ENCODE results near the gene C17orf114.
A peak's percentile ranks its signal among the peaks of the same experiment; 100 is the strongest.

C17orf114 gene

DNA sequence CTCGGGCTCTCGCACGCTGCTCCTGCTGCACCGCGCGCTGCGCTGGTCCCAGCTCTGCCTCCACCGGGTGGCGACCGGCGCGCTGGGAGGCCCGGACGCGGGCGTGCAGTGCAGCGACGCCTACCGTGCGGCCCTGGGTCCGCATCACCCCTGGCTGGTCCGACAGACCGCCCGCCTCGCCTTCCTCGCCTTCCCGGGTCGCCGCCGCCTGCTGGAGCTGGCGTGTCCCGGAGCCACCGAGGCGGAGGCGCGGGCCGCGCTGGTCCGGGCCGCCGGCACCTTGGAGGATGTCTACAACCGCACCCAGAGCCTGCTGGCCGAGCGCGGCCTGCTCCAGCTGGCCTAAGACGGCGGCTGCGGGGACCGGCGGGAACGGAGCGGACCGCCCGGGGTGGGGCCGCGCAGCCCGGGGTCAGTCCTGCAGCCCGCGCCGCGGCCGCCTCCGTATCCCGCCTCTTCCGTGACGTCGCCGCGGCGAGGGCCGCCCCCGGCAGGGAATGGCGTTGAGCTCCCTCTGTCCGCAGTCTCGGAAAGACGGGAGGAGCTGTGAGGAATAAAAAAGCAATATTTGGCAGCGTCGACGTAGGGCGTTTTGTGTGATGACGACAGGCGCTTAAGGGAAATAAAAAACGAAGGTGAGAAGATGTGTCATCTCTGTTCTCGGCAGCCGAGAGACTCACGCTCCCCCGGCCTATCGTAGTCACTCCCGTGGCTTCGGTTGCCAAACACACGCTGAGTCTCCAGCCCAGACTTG lies 12.0 kb downstream of the C17orf114 start:
- Histone ChIP-seq H3K4me3 (ENCODE audit: low read depth, low read length) (peak overlapping the region; percentile 80), H3K79me2 (no peaks in the 10 kb centered on the region), H3K4me2 (ENCODE audit: low read length) (peak overlapping the region; percentile 92), H3K36me3 (ENCODE audit: control insufficient read depth, insufficient read depth, low read length) (no peaks in the 10 kb centered on the region), H3K4me1 (peaks cover 22% of the 10 kb centered on the region), H3K27ac (peak overlapping the region; percentile 91), H3K27me3 (ENCODE audit: control insufficient read depth, insufficient read depth, low read length) (no peaks in the 10 kb centered on the region), H3K9ac (peak overlapping the region; percentile 56), H2AFZ (peak overlapping the region; percentile 81), H3K9me3 (ENCODE audit: control insufficient read depth, low read length) (no peaks in the 10 kb centered on the region)
- TF ChIP-seq, protein P1, sequence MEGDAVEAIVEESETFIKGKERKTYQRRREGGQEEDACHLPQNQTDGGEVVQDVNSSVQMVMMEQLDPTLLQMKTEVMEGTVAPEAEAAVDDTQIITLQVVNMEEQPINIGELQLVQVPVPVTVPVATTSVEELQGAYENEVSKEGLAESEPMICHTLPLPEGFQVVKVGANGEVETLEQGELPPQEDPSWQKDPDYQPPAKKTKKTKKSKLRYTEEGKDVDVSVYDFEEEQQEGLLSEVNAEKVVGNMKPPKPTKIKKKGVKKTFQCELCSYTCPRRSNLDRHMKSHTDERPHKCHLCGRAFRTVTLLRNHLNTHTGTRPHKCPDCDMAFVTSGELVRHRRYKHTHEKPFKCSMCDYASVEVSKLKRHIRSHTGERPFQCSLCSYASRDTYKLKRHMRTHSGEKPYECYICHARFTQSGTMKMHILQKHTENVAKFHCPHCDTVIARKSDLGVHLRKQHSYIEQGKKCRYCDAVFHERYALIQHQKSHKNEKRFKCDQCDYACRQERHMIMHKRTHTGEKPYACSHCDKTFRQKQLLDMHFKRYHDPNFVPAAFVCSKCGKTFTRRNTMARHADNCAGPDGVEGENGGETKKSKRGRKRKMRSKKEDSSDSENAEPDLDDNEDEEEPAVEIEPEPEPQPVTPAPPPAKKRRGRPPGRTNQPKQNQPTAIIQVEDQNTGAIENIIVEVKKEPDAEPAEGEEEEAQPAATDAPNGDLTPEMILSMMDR (IDR thresholded peaks at IDR 0.05): peak; percentile 85

DNA sequence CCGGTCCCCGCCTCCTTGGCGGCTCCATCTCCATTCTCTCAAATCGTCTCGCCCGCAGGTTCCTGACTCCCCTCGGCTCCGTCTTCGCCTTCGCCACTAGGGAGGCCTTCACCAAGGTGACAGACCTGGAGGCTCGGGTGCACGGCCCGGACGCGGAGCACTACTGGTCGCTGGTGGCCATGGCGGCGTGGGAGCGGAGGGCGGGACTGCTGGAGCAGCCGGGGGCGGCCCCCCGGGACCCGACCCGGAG lies 12.5 kb downstream of the C17orf114 start:
- peak overlapping the region; percentile 81 for H2AFZ ChIP-seq
- peak overlapping the region; percentile 56 for H3K9ac ChIP-seq
- no peaks in the 10 kb centered on the region for H3K9me3 ChIP-seq (ENCODE audit: control insufficient read depth, low read length)
- H3K4me3 ChIP-seq (ENCODE audit: low read depth, low read length): peak overlapping the region; percentile 80
- H3K36me3 ChIP-seq (ENCODE audit: control insufficient read depth, insufficient read depth, low read length): no peaks in the 10 kb centered on the region
- peaks cover 22% of the 10 kb centered on the region for H3K4me1 ChIP-seq
- peak overlapping the region; percentile 91 for H3K27ac ChIP-seq
- H3K4me2 ChIP-seq (ENCODE audit: low read length): peak overlapping the region; percentile 92
- TF ChIP-seq, protein P1 (IDR thresholded peaks at IDR 0.05): no peak
- H3K79me2 ChIP-seq: no peaks in the 10 kb centered on the region
- no peaks in the 10 kb centered on the region for H3K27me3 ChIP-seq (ENCODE audit: control insufficient read depth, insufficient read depth, low read length)

DNA sequence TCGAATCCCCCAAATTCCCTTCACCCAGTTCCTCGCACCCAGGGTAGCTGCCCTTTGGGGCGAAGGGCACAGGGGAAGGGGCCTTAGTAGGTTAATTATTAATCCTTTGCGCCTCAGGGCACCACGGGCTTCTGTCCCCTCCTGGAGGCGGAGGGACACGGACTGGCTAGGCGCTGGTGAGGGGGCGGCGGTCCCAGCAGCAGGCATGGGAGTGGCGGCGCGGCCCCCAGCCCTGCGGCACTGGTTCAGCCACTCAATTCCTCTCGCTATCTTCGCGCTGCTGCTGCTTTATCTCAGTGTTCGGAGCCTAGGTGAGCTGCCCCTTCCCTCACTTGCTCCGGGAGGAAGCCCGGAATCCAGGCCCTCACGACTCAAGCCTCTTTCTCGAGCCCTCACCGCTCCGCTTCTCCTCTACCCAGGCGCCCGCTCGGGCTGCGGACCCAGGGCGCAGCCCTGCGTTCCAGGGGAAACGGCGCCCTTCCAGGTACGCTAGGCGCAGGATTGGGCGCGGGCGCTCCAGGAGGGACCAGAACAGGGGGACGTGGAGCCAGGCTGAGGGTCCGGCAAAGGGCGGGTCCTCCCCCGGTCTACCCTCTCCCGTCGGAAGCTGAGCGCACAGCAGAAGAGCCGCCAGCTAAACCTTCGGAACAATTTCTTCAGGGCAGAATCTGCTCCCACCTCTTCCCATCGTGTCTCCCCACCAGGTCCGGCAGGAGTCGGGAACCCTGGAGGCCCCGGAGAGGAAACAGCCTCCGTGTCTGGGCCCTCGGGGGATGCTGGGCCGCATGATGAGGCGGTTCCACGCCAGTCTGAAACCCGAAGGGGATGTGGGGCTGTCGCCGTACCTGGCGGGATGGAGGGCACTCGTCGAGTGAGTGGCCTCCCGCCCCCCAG lies 13.1 kb downstream of the C17orf114 start, which contains the start of gene GLTPD2:
Gene GLTPD2 (plus strand): TSS at position 158 of the 894 bp plus-strand sequence. CDS start 48 bp downstream, at position 206.
- Histone ChIP-seq H3K4me2 (ENCODE audit: low read length) (peak within 1 kb of the TSS; percentile 92), H3K4me1 (peaks cover 22% of the 10 kb centered on the region), H3K4me3 (ENCODE audit: low read depth, low read length) (peak within 1 kb of the TSS; percentile 80), H3K36me3 (ENCODE audit: control insufficient read depth, insufficient read depth, low read length) (no peaks in the 10 kb centered on the region), H2AFZ (peak within 1 kb of the TSS; percentile 81), H3K9ac (peak within 1 kb of the TSS; percentile 56), H3K79me2 (no peaks in the 10 kb centered on the region), H3K9me3 (ENCODE audit: control insufficient read depth, low read length) (no peaks in the 10 kb centered on the region), H3K27me3 (ENCODE audit: control insufficient read depth, insufficient read depth, low read length) (no peaks in the 10 kb centered on the region), H3K27ac (peak within 1 kb of the TSS; percentile 91)
- TF ChIP-seq, protein P1 (IDR thresholded peaks at IDR 0.05): no peak

DNA sequence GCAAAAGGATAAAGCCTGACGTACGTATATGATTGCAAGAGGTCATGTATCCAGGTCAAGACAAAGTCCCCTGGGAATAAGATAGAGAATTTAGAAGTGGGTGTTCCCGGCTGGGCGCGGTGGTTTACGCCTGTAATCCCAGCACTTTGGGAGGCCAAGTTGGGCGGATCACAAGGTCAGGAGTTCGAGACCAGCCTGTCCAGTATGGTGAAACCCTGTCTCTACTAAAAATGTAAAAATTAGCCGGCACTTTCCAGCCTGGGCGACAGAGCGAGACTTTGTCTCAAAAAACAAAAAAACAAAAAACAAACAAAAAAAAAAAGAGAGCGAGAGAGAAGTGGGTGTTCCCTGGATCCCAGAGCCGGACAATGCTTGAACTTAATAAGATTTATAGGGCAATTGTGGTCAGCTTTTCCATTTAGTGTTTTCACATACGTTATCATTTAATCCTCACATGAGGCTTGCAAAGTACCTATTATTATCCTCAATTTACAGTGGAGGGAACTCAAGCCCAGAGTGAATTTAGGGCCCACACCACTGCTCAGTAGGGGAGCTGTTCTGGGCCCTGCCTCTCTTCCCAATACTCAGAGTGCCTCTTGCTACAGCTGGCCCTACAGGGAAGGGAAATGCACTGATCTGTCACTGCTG lies 13.8 kb downstream of the C17orf114 start:
- H3K4me2 ChIP-seq (ENCODE audit: low read length): peak overlapping the region; percentile 92
- peak overlapping the region; percentile 81 for H2AFZ ChIP-seq
- TF ChIP-seq, protein P1 (IDR thresholded peaks at IDR 0.05): no peak
- no peaks in the 10 kb centered on the region for H3K36me3 ChIP-seq (ENCODE audit: control insufficient read depth, insufficient read depth, low read length)
- H3K27me3 ChIP-seq (ENCODE audit: control insufficient read depth, insufficient read depth, low read length): no peaks in the 10 kb centered on the region
- H3K4me1 ChIP-seq: peaks cover 22% of the 10 kb centered on the region
- H3K79me2 ChIP-seq: no peaks in the 10 kb centered on the region
- H3K9me3 ChIP-seq (ENCODE audit: control insufficient read depth, low read length): no peaks in the 10 kb centered on the region
- H3K27ac ChIP-seq: peak overlapping the region; percentile 91
- H3K9ac ChIP-seq: no peak overlapping the region
- peak overlapping the region; percentile 80 for H3K4me3 ChIP-seq (ENCODE audit: low read depth, low read length)
